Type B pancreatic cell (in vitro differentiated cells): ENCODE measurements around the gene TMEM8B. TPM values are rescaled to one million over a fixed set of nuclear protein-coding genes. Genes with fewer than 3 reads are reported as not detected.

Source experiments
- DNase-seq: peaks from one replicate; pipeline ENCODE4 v3.0.0; 2021; ENCODE audit warnings: mixed read lengths; ENCODE audit not compliant: unreplicated experiment; ENCODE audit errors: extremely low spot score
- H3K27ac Mint-ChIP-seq: 2 replicates; pipeline ENCODE4 v1.8.0; 2021; ENCODE audit warnings: mild to moderate bottlenecking, mixed read lengths
- H3K27me3 Mint-ChIP-seq: 2 replicates; pipeline ENCODE4 v1.8.0; 2021; ENCODE audit warnings: mixed read lengths
- H3K36me3 Mint-ChIP-seq: 2 replicates; pipeline ENCODE4 v1.8.0; 2021; ENCODE audit warnings: mixed read lengths
- H3K4me1 Mint-ChIP-seq: one replicate; pipeline ENCODE4 v1.8.0; 2021; ENCODE audit warnings: mixed read lengths; ENCODE audit not compliant: unreplicated experiment
- H3K4me3 Mint-ChIP-seq: 2 replicates; pipeline ENCODE4 v1.8.0; 2021; ENCODE audit warnings: mild to moderate bottlenecking, mixed read lengths
- H3K9me3 Mint-ChIP-seq: 2 replicates; pipeline ENCODE4 v1.8.0; 2021; ENCODE audit warnings: mixed read lengths
- total RNA-seq: library from RNA; stranded (reverse); gene quantifications from 2 replicates; pipeline ENCODE4 v1.2.1, GENCODE V29; 2021; ENCODE audit warnings: low replicate concordance
- TF ChIP-seq, protein P1 (sequence below): fragments of 200-600 bp; sonication (generic); conservative IDR thresholded peaks from 2 replicates; pipeline ENCODE4 v1.5.0; 2021; ENCODE audit warnings: antibody characterized with exemption, mild to moderate bottlenecking

Gene TMEM8B
- total RNA-seq, 1 donor from 2014 or later = 27.2 TPM

DNA sequence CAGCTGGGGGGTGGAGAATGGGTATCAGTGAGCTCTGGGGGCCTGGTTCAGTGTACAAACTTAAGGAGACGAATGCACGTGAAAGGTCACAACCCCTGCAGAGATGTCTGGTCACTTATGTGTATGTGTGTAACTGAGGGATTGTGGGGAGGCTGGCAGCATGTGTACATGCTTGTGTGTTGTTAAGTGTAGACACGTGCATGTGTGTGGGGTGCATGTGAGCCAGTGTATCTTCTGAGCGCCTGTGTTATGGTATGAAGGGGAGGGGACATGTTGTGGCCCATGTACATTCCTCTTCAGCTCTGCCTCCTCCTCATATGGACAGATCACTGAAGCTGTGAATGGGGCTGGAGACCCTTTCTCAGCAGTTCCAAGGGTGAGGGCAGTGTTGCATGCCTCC lies 2.0 kb downstream of the TMEM8B start:
- TF ChIP-seq, protein P1, sequence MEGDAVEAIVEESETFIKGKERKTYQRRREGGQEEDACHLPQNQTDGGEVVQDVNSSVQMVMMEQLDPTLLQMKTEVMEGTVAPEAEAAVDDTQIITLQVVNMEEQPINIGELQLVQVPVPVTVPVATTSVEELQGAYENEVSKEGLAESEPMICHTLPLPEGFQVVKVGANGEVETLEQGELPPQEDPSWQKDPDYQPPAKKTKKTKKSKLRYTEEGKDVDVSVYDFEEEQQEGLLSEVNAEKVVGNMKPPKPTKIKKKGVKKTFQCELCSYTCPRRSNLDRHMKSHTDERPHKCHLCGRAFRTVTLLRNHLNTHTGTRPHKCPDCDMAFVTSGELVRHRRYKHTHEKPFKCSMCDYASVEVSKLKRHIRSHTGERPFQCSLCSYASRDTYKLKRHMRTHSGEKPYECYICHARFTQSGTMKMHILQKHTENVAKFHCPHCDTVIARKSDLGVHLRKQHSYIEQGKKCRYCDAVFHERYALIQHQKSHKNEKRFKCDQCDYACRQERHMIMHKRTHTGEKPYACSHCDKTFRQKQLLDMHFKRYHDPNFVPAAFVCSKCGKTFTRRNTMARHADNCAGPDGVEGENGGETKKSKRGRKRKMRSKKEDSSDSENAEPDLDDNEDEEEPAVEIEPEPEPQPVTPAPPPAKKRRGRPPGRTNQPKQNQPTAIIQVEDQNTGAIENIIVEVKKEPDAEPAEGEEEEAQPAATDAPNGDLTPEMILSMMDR = no peak
- Mint-ChIP-seq H3K27ac (no peak overlapping the region), H3K4me3 (peak overlapping the region; percentile 46), H3K27me3 (no peaks in the 10 kb centered on the region), H3K9me3 (no peaks in the 10 kb centered on the region), H3K4me1 (peaks cover 59% of the 10 kb centered on the region), H3K36me3 (no peaks in the 10 kb centered on the region)
- DNase-seq = no peak

DNA sequence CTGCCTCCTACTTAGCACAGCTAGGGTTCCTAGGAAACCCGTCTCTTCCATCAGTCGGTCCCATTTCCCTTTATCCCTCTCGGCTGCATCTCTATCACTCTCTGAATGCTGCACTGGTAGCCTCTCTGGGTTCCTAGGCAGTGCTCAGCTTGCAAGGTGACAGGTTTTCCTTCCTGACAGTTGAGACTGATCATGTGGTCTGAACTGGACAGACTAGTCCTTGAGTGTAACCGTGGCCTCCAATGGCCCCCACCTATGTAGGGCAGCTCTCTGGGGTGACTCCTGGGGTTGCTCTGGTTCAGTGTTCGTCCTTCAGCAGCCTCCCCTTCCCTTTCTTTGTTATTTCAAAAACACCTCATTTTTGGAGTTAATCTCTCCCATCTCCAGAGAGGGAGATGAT lies 3.8 kb downstream of the TMEM8B start:
- TF ChIP-seq, protein P1 = no peak
- no peaks in the 10 kb centered on the region for H3K9me3 Mint-ChIP-seq
- H3K36me3 Mint-ChIP-seq = peaks cover 4% of the 10 kb centered on the region
- DNase-seq = no peak
- H3K27ac Mint-ChIP-seq = peak overlapping the region; percentile 71
- H3K27me3 Mint-ChIP-seq = no peaks in the 10 kb centered on the region
- peaks cover 56% of the 10 kb centered on the region for H3K4me1 Mint-ChIP-seq
- H3K4me3 Mint-ChIP-seq = peak overlapping the region; percentile 70

DNA sequence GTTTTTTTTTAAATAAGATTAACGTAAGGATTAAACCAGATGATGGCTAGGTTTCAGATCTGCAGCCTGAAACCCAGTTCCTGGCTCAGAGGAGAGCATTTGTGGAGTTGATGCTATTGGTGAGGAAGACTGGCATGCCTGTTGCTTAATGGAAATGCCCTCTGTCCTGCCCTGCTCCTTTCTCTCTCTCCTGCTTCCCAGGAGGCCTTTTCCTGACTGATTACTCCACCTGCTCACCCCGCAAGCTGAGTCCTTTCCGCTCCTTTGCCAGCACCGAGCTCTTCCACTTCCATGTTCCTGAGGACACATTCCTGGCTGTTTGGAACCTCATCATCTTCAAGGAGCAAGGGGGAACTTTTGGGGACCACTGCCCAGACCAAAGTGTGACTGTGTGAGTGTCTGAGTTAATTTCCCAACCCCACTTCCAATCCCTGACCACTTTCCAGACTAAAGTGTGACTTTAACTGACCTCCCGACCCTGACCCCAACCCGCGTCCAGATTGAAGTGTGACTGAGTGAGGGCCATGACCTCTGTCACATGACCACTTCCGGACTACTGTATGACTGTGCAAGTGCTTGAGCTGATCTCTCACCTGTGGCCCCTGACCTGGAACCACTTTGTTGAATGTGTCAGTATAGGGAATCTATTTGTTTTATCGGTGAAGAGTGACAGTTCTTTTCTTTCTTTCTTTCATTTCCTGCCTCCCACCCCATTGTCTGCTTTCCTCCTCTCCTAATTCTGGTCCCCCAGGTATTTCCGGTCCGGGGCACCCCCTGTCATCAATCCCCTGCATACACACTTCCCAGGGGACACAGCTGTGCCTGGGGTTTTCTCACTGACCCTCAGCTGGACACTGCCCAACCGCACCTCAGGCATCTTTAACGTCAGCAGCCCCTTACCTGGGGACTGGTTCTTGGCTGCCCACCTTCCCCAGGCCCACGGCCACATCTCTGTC lies 5.5 kb downstream of the TMEM8B start:
- Mint-ChIP-seq H3K36me3 (peaks cover 4% of the 10 kb centered on the region), H3K4me1 (peaks cover 46% of the 10 kb centered on the region), H3K27ac (peak overlapping the region; percentile 82), H3K9me3 (no peaks in the 10 kb centered on the region), H3K27me3 (no peaks in the 10 kb centered on the region), H3K4me3 (peak overlapping the region; percentile 62)
- TF ChIP-seq, protein P1 = no peak
- DNase-seq = no peak

DNA sequence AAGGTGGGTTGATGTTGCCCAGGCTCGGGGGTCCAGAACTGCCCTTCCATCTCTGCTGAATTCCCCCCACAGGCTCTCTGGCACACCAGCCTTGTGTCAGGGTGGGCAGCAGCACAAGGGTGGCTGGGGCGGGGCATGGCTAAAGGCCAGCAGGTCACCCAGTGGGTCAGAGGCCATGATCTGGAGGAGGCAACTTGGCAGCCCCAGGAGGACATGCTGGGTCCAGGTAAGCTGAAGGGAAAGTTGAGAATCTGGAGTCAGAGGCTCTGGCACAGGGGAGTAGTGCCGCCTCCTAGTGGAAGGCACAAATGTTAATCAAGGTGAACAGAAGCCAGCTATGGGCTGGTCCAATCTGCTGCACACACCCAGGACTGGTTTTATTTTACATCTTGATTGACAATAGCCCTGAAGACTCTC lies 6.2 kb downstream of the TMEM8B start:
- Mint-ChIP-seq H3K9me3 (no peaks in the 10 kb centered on the region), H3K36me3 (peaks cover 4% of the 10 kb centered on the region), H3K4me3 (no peak overlapping the region), H3K27me3 (no peaks in the 10 kb centered on the region), H3K27ac (no peak overlapping the region), H3K4me1 (peaks cover 40% of the 10 kb centered on the region)
- TF ChIP-seq, protein P1 = peak; percentile 46
- no peak for DNase-seq

DNA sequence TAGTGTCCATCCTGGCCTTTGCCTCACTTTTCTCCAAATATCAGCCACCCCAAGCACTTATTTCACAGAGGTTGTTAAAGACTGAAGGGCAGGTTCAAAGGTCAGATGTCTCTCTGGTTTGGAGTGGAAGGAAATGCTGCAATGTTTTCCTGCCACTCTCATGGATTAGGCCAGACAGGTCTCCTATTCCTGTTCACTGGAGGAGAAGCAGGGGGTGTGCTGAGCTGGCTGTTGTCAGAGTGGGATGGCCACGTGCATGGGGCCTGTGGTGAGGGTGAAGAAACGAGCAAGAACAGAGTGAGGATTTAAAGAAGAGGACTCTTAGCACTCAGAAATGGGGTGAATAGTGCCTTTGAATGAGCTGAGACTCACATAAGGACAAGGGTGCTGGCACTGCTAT lies 6.7 kb downstream of the TMEM8B start:
- H3K36me3 Mint-ChIP-seq = peaks cover 4% of the 10 kb centered on the region
- no peaks in the 10 kb centered on the region for H3K27me3 Mint-ChIP-seq
- peaks cover 40% of the 10 kb centered on the region for H3K4me1 Mint-ChIP-seq
- DNase-seq = no peak
- H3K27ac Mint-ChIP-seq = no peak overlapping the region
- no peaks in the 10 kb centered on the region for H3K9me3 Mint-ChIP-seq
- TF ChIP-seq, protein P1 = no peak
- no peak overlapping the region for H3K4me3 Mint-ChIP-seq
